ENCODE data around the gene HSPD1.
"Not testable (repeated sequence)": the region's sequence is repeated elsewhere in the genome, so short reads cannot be mapped to it uniquely, and the experiment has no call there.

Gene HSPD1

DNA sequence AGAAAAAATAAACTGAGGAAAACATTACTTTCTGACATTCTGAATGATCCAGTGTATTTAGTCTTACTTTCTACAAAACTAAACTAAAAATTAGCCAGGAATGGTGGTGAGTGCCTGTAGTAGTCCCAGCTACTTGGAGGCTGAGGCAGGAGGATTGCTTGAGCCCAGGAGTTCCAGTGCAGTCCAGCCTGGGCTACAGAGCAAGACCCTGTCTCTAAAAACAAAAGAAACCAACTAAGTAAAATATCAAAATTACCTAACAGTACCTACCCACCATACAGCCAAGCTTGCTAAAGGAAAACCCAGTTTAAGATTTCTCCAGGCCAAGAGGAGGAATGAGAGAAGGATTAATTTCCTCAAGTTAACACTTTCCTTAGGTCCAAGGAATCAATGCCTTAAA, 2.9 kb downstream of the HSPD1 start:
- DNase-seq (ENCODE audit: low spot score): no peak

DNA sequence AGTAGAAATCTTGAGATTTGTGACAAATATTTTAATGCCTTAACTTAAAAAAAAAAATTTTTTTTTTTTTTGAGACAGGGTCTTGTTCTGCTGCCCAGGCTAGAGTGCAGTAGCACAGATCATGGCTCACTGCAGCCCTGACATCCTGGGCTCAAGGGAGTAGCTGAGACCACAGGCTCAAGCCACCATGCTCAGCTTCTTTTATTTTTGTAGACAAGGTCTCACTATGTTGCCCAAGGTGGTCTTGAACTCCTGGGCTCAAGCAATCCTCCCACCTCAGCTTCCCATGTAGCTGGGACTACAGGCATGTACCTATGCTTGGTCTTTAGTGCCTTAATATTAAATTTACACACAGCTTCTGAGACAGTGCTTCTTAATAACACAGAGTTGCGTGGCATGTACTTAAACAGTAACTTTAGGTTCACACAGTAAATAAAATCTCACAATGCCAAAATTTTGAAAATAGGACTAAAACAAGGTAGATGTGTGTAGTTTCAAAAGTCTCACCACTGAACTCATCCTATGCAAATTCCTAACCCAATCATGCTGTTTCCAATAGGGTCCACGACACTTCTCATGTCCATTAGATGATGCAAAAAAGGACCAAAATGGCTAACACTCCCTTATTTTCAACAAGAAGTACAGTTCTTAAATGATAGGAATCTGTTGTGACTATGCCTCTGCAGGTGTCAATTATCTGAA, 4.1 kb downstream of the HSPD1 start:
- DNase-seq (ENCODE audit: low spot score): no peak

DNA sequence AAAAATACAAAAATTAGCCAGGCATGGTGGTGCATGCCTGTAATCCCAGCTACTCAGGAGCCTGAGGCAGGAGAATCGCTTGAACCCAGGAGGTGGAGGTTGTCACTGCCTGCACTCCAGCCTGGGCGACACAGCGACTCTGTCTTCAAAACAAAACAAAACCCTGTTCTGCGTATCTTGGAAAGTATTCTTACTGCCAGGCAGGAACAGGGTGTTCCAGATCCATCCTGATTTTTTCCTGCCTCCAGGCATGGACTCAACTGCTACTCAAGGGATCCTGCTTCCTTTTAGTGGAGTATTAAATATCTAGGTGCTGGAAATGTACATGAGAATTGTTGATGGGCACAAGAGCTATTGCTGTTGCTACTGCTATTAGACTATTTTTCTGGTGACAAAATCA, 12.3 kb downstream of the HSPD1 start:
- no peak for DNase-seq (ENCODE audit: low spot score)

GRCh38 chr2:197486175-197486574, 13.5 kb downstream of the HSPD1 start:
- no peak for DNase-seq (ENCODE audit: low spot score)

DNA sequence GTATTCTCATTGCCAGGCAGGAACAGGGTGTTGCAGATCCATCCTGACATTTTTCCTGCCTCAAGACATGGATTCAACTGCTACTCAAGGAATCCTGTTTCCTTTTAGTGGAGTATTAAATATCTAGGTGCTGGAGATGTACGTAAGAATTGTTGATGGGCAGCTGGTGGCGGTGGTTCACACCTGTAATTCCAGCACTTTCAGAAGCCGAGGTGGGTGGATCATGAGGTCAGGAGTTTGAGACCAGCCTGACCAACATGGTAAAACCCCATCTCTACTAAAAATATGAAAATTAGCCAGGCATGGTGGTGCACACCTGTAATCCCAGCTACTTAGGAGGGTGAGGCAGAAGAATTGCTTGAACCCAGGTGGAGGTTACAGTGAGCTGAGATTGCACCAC, 15.4 kb downstream of the HSPD1 start:
- DNase-seq (ENCODE audit: low spot score): not testable (repeated sequence)

DNA sequence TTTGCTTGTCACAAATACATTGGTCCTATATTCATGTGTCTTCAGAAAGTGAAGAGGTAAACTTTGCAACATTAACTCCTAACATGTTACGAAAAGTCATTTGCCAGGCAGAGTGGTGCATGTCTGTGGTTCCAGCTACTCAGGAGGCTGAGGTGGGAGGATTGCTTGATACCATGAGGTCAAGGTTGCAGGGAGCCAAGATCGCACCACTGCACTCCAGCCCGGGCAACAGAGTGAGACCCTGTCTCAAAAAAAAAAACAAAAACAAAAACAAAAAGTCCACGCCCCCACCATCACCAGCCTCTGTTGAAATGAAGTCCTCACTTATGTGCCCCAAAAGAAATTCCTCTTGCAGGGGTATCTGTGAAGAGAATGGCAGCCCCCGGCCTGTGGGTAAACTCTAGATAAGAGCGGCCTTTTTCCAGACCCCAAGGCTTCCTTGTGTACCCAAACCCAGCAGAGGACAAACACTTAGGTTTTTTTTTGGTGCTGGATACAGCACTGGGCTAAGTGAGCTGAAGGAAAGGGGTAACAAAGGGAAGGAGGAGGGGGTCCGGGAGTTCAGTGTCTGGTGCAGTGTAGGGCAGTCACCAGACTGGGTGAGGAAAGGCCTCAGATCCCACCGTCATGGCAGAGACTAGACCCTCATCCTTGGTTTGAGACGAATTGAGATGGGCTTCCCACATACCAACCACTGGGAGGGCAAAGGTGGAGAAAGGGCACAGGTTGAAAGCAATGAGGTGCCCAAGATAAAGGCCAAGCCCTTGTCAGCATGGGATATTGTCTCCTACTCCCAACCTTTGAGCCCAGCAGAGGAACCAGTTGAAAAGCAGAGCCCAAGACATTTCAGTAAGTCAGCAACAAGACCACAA, 19.2 kb downstream of the HSPD1 start:
- no peak for DNase-seq (ENCODE audit: low spot score)

DNA sequence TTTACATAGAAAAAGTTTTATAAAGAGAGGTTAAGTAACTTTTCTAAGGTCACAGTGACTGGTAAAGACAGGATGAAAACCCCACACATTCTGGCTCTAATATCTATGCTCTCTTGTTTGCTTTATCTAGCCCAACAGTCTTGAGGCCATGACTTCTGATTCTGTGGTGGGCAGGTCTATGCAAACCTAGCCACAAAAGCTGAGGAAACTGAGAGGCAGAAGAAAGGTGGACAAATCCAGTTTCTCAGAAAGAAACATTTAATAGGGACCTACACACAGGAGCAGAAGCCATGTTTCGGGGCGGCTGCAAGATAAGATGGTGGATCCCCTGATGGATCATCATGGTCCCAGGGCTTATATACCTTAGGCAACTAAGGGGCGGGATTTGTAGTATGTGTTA, 21.8 kb downstream of the HSPD1 start:
- DNase-seq (ENCODE audit: low spot score): no peak

DNA sequence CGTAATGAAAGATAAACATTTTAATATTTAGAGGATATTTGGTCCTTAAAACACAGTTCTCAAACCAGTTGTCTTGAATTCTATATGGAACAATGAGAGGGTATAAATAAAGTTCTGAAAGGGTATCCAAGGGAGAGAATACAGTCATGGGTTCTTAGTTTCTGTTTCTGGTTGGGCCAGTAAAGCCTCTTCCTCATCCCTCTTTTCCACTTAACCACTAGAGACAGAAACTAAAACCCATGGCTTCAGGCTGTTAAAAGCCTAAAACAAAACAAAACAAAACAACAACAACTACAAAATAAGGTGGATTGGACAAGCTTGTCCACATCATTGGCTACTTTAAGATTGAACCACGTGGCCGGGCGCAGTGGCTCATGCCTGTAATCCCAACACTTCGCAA, 27.5 kb downstream of the HSPD1 start:
- no peak for DNase-seq (ENCODE audit: low spot score)

- no peak for DNase-seq (ENCODE audit: low spot score)
These were observed 35.5 kb downstream of the HSPD1 start for GRCh38 chr2:197464175-197464574.

GRCh38 chr2:197461057-197461456, 38.6 kb downstream of the HSPD1 start:
- no peak for DNase-seq (ENCODE audit: low spot score)

GRCh38 chr2:197460649-197461048, 39.0 kb downstream of the HSPD1 start:
- DNase-seq (ENCODE audit: low spot score): no peak

DNA sequence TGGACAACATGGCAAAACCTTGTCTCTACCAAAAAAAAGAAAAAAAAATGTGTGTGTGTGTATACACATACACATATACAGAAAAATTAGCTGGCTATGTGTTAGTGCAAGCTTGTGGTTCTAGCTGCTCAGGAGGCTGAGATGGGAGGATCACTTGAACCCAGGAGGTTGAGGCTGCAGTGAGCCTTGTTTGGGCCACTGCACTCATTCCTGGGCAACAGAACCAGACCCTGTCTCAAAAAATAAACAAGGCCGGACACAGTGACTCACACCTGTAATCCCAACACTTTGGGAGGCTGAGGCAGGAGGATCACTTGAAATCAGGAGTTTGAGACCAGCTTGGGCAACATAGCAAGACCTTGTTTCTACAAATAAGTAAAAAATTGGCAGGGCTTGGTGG, 44.2 kb downstream of the HSPD1 start:
- no peak for DNase-seq (ENCODE audit: low spot score)

GRCh38 chr2:197454923-197455322, 44.7 kb downstream of the HSPD1 start:
- no peak for DNase-seq (ENCODE audit: low spot score)

- DNase-seq (ENCODE audit: low spot score): peak; percentile 40
These were observed 45.7 kb downstream of the HSPD1 start for GRCh38 chr2:197453914-197454398.

GRCh38 chr2:197453123-197453913, 46.3 kb downstream of the HSPD1 start, which contains the start of gene COQ10B:
TSS of gene COQ10B (plus strand) at chr2:197453552. CDS start at chr2:197453561, 9 bp downstream.
- peak; percentile 85 for DNase-seq (ENCODE audit: low spot score)

DNA sequence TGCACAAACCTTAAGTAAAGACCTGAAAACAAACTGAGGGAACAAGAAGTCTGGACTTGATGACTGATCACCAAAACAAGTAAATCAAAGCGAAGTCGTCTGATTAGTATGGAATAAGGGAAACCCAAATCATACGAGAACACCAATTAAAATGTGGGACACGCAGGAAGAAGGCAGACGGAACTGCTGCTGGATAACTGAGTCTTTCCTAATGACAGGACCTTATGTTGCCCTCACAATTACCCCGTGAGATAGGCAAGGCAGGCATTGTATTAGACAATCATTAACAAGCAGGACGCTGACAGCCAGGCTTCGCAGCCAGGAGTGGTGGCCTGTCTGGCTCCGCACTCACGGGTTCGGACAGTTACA, 46.9 kb downstream of the HSPD1 start:
- DNase-seq (ENCODE audit: low spot score): no peak

DNA sequence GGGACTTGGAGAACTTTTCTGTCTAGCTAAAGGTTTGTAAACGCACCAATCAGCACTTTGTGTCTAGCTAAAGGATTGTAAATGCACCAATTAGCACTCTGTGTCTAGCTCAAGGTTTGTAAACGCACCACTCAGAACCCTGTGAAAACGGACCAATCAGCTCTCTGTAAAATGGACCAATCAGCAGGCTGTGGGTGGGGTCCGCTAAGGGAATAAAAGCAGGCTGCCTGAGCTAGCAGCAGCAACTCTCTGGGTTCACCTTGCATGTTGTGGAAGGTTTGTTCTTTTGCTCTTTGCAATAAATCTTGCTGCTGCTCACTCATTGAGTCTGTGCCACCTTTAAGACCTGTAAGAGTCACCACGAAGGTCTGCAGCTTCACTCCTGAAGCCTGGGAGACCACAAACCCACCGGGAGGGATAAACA, 48.7 kb downstream of the HSPD1 start:
- DNase-seq (ENCODE audit: low spot score): not testable (repeated sequence)

GRCh38 chr2:197450465-197450864, 49.2 kb downstream of the HSPD1 start:
- DNase-seq (ENCODE audit: low spot score): no peak

- no peak for DNase-seq (ENCODE audit: low spot score)
These were observed 52.8 kb downstream of the HSPD1 start for GRCh38 chr2:197446844-197447243.

DNA sequence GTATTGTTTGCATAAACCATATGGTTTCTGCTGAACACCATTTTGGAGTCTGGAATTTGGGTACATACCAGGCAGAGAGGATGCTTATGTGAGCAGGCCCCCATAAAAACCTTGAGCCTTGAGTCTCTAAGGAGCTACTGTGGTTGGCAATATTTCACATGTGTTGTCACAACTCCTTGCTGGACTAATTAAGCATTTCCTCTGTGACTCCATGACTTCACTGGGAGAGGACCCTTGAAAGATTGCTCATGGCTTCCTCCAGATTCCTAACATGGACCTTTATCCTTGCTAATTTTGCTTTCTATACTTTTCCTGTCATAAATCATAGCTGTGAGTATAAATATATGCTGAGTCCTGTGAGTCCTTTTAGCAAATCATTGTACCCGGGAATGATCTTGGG, 53.9 kb downstream of the HSPD1 start:
- DNase-seq (ENCODE audit: low spot score): no peak

DNA sequence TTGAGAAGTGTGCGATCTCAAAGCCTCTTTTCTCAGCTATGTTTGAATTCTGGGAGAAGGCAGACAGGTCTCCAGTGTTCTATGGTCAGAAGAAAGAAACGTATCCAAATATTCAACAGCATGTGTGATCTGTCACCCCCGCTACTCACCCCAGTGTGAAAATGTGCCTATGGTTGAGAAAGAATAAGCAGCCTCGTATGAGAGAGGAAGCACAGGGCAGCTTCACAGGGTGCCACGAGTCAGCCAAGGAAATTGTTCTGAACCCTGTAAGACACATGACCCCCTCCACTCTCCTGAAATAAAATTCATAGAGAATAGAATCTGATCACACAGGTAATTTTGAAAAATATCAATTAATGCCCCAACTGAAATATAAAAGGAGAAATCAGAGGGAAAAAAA, 56.8 kb downstream of the HSPD1 start:
- no peak for DNase-seq (ENCODE audit: low spot score)

GRCh38 chr2:197437380-197437779, 62.3 kb downstream of the HSPD1 start:
- DNase-seq (ENCODE audit: low spot score): no peak
